T-helper 2 cell treated with Interferon-gamma antibody and Interleukin-4, amounts not matched to agents 5 μg/mL and 100 μg/mL, for 36 hours (primary cell): ENCODE results near the gene TULP1.

Experiments
- DNase-seq: peaks from one replicate; pipeline ENCODE4 v3.0.0; 2021; ENCODE audit warnings: low spot score
- H3K27ac Mint-ChIP-seq: one replicate; pipeline ENCODE4 v1.8.0; 2021; ENCODE audit warnings: mild to moderate bottlenecking, mixed read lengths
- H3K27me3 Mint-ChIP-seq: one replicate; pipeline ENCODE4 v1.8.0; 2021; ENCODE audit warnings: low read depth, mixed read lengths
- H3K36me3 Mint-ChIP-seq: one replicate; pipeline ENCODE4 v1.8.0; 2021; ENCODE audit warnings: low read depth, mixed read lengths
- H3K4me1 Mint-ChIP-seq: one replicate; pipeline ENCODE4 v1.8.0; 2021; ENCODE audit warnings: low read depth, mixed read lengths
- H3K4me3 Mint-ChIP-seq: one replicate; pipeline ENCODE4 v1.8.0; 2022; ENCODE audit warnings: mild to moderate bottlenecking, moderate library complexity, mixed read lengths
- H3K9me3 Mint-ChIP-seq: one replicate; pipeline ENCODE4 v1.8.0; 2021; ENCODE audit warnings: mixed read lengths

Gene TULP1

DNA sequence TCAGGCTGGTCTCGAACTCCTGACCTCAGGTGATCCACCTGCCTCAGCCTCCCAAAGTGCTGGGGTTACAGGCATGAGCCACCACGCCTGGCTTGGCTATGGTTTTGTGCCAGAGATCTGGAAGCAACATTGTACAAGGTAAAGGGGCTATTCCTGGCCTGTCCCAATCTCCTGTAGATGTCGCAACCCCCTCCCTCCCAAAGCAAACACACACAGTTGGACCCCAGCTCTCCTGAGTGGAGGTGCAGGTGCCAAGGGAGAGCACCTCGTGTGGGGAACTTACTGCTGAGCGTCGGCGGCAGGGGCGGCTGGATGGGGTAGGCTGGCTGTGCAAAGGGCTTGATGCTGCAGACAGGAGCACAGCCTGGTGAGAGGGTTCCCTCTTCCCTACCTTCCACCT, 35.7 kb downstream of the TULP1 start:
- no peak for DNase-seq
- Mint-ChIP-seq H3K9me3 (no peaks in the 10 kb centered on the region), H3K4me3 (no peak overlapping the region), H3K27ac (no peak overlapping the region), H3K36me3 (peaks cover 11% of the 10 kb centered on the region), H3K27me3 (no peaks in the 10 kb centered on the region), H3K4me1 (peaks cover 4% of the 10 kb centered on the region)

DNA sequence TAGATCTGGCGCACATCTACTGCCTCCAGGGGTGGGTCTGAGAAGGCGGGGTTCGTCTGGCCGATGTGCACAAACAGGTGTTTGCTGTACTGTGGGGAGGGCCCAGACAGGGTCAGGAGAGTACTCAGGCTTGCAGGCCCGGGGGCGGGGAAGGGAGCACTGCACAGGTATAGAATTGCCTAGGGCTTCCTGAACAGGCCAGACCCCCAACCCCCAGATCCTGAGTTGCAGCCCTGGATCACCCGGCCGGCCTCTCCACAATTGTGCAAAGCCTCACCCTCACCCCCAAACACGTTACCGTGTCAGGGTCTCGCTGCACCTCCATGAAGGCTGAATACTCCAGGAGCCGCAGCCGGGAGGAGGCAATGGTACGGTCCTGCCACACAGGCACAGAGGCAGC, 36.7 kb downstream of the TULP1 start:
- Mint-ChIP-seq H3K36me3 (peaks cover 21% of the 10 kb centered on the region), H3K27ac (no peak overlapping the region), H3K27me3 (no peaks in the 10 kb centered on the region), H3K4me3 (no peak overlapping the region), H3K4me1 (peaks cover 5% of the 10 kb centered on the region), H3K9me3 (no peaks in the 10 kb centered on the region)
- no peak for DNase-seq

DNA sequence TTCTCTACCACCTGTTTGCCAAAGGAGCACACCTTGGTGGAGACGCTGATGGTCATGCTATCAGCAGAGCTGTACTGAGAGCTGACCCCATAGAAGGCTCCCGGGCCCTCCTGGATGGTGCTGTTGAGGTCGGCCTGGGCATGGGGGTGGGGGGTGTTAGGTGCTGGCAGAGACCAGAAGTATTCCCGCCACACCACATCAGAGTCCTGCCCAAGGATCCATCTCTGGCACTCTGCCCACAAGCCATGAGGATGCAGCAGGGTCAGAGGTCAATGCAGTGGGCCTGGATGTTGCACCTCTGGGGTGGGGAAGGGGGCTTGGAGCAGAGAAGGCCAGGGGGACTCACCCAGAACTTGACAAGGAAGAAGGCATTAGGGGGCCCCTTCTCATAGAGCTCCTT, 37.1 kb downstream of the TULP1 start:
- Mint-ChIP-seq H3K27me3 (no peaks in the 10 kb centered on the region), H3K36me3 (peaks cover 25% of the 10 kb centered on the region), H3K9me3 (no peaks in the 10 kb centered on the region), H3K4me3 (no peak overlapping the region), H3K27ac (no peak overlapping the region), H3K4me1 (peaks cover 8% of the 10 kb centered on the region)
- DNase-seq: no peak

DNA sequence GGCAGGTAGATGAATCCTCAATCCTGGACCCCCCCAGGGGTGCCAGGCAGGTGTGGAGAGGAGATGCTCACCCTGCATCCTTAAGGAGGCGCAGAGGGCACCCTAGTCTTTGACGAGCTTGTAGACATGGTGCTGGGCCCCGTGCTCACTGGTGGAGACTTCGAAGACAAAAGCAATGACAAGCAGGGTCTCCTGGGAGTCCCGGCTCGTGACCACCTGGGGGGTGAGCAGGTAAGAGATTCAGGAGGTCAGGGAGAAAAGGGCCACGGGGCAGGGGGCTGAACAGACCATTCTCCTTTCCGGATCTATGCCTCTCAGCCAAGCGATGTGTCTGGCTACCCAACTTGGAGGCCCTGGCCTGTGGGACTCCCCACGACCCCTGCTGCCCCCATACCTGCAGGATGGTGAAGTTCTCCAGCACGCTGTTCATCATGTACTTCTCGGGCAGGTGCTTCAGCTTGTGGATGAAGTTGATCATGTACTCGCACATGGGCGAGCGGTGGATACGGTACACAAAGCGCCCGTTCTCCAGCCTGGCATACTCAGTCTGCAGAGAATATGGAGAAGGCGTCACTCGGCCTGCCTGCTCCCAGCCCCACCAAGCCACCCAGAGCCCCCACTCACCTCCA, 37.6 kb downstream of the TULP1 start:
- Mint-ChIP-seq H3K4me1 (peaks cover 14% of the 10 kb centered on the region), H3K27me3 (no peaks in the 10 kb centered on the region), H3K4me3 (no peak overlapping the region), H3K9me3 (no peaks in the 10 kb centered on the region), H3K36me3 (peaks cover 30% of the 10 kb centered on the region), H3K27ac (peak overlapping the region; percentile 27)
- DNase-seq: no peak

DNA sequence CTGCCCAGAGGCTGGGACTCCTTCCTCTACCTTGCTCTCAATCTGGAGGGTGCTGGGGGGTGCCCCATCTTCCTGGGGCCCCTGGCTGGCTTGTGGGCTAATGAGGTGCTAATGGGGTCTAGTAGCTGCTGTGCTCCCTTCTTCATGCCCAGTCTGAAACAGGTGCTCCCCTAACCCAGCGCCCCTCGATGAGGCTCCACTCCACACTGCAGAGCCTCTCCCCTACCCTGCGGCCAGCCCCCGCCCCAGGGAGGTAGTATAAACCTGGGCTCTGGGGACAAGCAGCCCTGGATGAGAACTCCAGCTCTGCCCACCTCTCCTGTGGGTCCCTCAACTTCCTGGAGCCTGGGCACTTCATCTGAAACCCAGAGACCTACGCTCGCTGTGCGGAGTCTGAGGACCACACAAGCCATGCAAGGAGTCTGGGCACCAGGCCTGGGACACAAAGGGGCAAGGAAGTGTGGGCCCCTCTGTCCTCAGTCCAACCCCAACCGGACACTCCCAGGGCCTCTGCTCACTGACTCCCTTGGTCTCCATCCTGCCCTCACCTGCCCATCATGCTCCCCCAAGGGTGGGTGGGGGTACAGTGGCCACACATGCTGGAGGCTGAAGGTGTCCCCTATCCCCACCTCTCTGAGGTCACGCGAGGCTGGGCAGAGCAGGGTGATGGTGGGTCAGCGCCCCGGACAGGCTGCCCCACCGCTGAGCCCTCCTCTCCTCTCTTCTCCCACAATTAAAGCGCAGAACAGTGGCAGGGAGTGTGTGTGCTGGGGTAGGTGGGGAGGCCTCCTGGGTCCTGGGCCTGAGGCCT, 38.4 kb downstream of the TULP1 start:
- no peak overlapping the region for H3K27ac Mint-ChIP-seq
- H3K36me3 Mint-ChIP-seq: peaks cover 37% of the 10 kb centered on the region
- peaks cover 19% of the 10 kb centered on the region for H3K4me1 Mint-ChIP-seq
- H3K4me3 Mint-ChIP-seq: no peak overlapping the region
- H3K27me3 Mint-ChIP-seq: no peaks in the 10 kb centered on the region
- DNase-seq: no peak
- no peaks in the 10 kb centered on the region for H3K9me3 Mint-ChIP-seq

DNA sequence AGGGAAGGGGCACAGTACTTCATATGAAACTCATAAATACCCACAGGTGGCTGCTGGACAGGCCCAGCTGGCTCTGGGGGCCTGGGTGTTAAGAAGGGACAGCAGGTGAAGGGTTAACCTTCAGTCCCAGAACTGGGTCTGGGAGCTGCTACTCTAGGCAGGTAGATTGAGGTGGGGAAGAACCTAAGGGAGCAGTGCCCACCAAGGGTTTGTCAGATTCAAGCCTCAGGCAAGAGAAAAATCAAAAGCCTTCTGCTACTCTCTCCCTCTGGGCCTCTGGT, 38.9 kb downstream of the TULP1 start:
- Mint-ChIP-seq H3K4me3 (no peak overlapping the region), H3K27me3 (no peaks in the 10 kb centered on the region), H3K4me1 (peaks cover 19% of the 10 kb centered on the region), H3K36me3 (peaks cover 43% of the 10 kb centered on the region), H3K27ac (no peak overlapping the region), H3K9me3 (no peaks in the 10 kb centered on the region)
- DNase-seq: no peak

DNA sequence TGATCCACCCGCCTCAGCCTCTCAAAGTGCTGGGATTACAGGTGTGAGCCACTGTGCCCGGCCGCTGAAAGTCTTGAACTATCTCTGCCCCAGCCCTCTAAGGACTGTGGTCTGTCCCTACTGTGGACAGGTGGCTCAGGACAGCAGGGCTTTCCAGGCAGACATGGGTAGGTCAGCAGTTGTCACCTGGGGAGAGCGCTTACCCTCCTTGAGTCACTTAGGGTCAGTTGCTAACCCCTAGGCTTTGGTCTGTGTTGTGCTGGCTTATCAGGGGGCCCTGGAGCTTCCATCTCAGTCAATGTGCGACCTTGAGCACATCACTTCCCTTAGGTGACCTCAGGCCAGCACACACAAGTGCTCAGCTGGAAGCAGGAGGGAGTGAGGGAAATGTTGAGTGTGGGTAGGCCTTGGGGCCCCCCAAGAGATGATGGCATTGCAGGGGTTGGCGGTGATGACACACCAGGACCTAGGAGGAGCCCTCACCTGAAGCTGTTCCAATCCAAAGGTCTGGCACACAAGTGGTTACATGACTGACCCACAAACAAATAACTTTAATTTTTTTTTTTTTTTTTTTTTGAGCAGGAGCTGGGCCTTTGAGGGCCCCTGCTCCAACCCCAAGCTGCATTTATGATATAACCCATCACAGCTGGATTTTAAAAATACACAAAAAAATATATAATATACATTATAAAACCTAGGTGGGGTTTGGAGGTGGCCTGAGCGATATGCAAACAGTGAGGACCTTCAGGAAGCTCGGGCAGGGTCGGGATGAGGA, 39.4 kb downstream of the TULP1 start:
- Mint-ChIP-seq H3K27ac (no peak overlapping the region), H3K9me3 (no peaks in the 10 kb centered on the region), H3K36me3 (peaks cover 48% of the 10 kb centered on the region), H3K4me3 (no peak overlapping the region), H3K27me3 (no peaks in the 10 kb centered on the region), H3K4me1 (peaks cover 19% of the 10 kb centered on the region)
- DNase-seq: no peak

DNA sequence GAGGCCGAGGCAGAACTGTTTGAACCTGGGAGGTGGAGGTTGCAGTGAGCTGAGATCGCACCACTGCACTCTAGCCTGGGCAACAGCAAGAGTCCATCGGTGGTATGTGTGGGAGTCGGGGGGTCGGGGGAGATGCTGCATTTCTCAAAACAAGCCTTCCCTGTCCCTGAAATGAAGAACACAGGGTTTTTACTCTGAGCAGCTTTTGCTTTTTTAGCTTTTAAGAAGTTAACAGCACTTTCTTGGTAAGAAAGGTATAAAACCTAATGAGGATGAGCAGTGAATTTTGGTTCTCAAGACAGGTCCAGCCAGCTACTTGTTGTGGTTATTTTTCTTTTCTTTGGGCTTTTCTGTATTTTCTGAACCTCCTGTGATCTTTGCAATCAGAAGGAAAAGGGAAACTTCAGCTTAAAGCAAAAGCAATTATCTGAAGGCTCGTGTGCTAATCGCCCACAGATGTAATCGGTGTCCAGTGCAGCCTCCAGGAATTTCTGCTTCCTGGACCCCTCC, 40.8 kb downstream of the TULP1 start:
- no peaks in the 10 kb centered on the region for H3K9me3 Mint-ChIP-seq
- H3K4me1 Mint-ChIP-seq: peaks cover 26% of the 10 kb centered on the region
- no peak overlapping the region for H3K27ac Mint-ChIP-seq
- no peak for DNase-seq
- peak overlapping the region; percentile 43 for H3K4me3 Mint-ChIP-seq
- H3K27me3 Mint-ChIP-seq: no peaks in the 10 kb centered on the region
- H3K36me3 Mint-ChIP-seq: peaks cover 56% of the 10 kb centered on the region

DNA sequence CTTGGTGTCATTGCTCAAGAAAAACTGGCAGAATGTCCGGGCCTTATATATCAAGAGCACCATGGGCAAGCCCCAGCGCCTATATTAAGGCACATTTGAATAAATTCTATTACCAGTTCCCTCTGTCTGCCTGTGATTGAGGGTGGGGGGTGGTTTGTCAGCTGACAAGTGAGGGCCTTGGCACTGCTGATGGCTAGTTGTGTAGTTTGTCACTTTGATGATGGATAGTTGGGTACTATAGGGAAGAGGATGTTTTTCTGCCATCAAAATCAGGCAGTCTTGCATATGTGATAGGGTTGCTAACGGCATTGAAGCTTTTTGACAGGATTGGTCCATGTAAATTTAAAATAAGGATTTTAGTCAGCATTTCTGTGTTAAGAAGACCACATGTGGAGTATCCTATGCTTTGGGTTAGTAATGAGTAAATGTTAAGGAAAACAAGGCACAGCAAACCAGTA, 42.0 kb downstream of the TULP1 start:
- Mint-ChIP-seq H3K4me1 (peaks cover 26% of the 10 kb centered on the region), H3K36me3 (peaks cover 64% of the 10 kb centered on the region), H3K27me3 (no peaks in the 10 kb centered on the region), H3K9me3 (no peaks in the 10 kb centered on the region), H3K27ac (peak overlapping the region; percentile 73), H3K4me3 (peak overlapping the region; percentile 99)
- DNase-seq: no peak

DNA sequence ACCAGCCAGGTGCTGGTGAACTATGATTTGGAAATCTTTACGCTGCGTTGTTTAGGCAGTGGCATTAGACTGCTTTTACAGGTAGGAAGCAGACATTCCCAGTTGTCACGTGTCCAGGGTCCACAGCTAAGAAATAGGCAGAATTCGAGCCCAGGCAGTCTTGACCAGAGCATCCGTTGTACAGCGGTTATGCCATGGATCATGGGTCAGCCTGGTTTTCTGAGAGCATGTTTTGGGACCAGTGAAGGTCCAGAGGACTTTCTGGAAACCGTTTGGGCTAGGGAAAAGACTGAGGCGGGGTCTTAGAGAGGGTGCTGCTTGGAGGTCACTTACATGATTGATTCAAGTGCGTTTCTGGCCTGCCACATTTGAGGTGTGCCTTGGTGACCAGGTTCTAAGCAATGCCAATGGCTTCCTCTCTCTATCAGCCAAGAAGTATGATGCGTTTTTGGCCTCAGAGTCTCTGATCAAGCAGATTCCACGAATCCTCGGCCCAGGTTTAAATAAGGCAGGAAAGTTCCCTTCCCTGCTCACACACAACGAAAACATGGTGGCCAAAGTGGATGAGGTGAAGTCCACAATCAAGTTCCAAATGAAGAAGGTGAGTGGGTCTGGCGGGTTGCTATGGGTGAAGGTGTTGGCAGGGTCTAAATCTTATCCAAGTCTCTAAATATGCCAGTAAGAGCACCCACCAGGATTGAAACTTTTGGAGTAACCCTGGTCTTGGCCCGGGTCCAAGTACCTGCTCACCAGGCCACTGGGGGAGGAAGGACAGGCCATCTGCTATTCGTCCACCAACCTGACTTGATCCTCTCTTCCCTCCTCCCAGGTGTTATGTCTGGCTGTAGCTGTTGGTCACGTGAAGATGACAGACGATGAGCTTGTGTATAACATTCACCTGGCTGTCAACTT, 42.7 kb downstream of the TULP1 start:
- H3K4me1 Mint-ChIP-seq: peaks cover 26% of the 10 kb centered on the region
- H3K27me3 Mint-ChIP-seq: no peaks in the 10 kb centered on the region
- H3K27ac Mint-ChIP-seq: peak overlapping the region; percentile 73
- peak overlapping the region; percentile 99 for H3K4me3 Mint-ChIP-seq
- no peaks in the 10 kb centered on the region for H3K9me3 Mint-ChIP-seq
- peaks cover 68% of the 10 kb centered on the region for H3K36me3 Mint-ChIP-seq
- DNase-seq: no peak

DNA sequence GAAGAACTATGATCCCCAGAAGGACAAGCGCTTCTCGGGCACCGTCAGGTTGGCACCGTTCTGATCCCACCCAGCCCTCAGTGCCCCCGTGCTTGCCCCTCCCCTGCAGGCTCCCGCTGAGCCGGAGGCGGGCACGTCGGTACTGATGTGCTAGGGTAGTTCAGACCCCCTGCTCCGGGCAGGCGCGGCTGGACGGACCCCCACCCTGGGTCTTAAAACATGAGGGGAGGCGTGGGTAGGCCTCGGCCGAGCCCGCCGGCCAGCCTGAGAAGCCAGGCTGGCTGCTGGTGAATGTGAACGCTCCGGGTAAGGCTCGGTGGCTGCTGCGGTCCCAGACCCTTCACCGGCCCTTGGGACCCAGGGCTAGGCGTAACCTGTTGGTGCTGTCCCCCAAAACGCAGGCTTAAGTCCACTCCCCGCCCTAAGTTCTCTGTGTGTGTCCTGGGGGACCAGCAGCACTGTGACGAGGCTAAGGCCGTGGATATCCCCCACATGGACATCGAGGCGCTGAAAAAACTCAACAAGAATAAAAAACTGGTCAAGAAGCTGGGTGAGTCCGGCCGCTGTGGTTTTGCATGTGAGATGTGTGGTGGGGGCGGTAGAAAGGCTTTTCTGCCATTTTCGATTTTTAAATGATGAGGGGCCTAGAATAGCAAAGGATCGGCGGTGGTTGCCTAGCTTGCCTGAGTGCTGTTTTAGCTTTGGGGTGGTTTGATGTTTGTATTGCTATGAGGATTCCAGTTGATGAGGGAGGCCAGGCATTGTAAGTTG, 43.5 kb downstream of the TULP1 start:
- no peak for DNase-seq
- Mint-ChIP-seq H3K4me1 (peaks cover 26% of the 10 kb centered on the region), H3K27ac (peak overlapping the region; percentile 99), H3K27me3 (no peaks in the 10 kb centered on the region), H3K9me3 (no peaks in the 10 kb centered on the region), H3K4me3 (peak overlapping the region; percentile 99), H3K36me3 (peaks cover 72% of the 10 kb centered on the region)

DNA sequence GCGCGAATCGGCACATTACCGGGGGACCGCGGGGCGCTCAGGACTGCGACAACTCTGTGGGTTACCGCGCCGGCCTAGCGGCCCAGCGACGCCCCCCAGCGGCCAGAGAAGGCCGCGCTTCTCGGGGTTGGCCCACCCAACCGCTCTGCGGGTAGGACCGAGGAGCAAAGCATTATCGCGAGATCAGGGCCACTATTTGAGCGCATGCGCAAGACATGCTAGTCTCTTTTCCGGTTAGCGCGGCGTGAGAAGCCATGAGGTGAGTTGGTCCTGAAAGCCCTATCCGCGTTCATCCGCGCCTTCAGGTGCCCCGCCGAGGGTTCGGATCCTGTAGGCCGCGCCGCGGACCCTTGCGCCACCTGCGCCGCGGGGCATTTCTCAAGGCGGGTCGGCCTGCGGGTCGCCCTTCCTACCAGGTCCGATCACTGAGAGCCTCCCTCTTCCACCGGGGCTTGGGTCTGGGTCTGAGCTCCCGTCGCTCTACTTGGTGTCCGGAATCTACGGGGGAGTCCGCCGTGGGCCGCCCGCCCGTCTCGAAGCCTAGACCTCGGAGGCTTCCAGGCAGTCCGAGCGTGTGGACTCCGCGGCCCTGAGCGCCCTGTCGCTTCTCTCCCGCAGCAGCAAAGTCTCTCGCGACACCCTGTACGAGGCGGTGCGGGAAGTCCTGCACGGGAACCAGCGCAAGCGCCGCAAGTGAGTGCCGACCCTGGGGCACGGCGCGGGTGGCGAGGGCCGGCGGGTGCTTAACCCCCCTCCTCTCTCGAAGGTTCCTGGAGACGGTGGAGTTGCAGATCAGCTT, 44.3 kb downstream of the TULP1 start, which contains the start of gene RPL10A:
RPL10A (plus strand) TSS at position 221 of the 799 bp plus-strand sequence; CDS start at position 255, 34 bp downstream.
- peak; percentile 94 for DNase-seq
- H3K36me3 Mint-ChIP-seq: peaks cover 76% of the 10 kb centered on the region
- peaks cover 26% of the 10 kb centered on the region for H3K4me1 Mint-ChIP-seq
- H3K9me3 Mint-ChIP-seq: no peaks in the 10 kb centered on the region
- no peaks in the 10 kb centered on the region for H3K27me3 Mint-ChIP-seq
- H3K27ac Mint-ChIP-seq: peak within 1 kb of the TSS; percentile 99
- peak within 1 kb of the TSS; percentile 99 for H3K4me3 Mint-ChIP-seq
